GM18502 (cell line): ENCODE measurements around the gene PPP2R2D.

Experiments
- ATAC-seq: cut with Tn5 transposase; IDR thresholded peaks from one replicate; pipeline ENCODE4 v1.9.1; 2021; ENCODE audit warnings: mild to moderate bottlenecking; ENCODE audit not compliant: unreplicated experiment, poor library complexity

PPP2R2D gene

DNA sequence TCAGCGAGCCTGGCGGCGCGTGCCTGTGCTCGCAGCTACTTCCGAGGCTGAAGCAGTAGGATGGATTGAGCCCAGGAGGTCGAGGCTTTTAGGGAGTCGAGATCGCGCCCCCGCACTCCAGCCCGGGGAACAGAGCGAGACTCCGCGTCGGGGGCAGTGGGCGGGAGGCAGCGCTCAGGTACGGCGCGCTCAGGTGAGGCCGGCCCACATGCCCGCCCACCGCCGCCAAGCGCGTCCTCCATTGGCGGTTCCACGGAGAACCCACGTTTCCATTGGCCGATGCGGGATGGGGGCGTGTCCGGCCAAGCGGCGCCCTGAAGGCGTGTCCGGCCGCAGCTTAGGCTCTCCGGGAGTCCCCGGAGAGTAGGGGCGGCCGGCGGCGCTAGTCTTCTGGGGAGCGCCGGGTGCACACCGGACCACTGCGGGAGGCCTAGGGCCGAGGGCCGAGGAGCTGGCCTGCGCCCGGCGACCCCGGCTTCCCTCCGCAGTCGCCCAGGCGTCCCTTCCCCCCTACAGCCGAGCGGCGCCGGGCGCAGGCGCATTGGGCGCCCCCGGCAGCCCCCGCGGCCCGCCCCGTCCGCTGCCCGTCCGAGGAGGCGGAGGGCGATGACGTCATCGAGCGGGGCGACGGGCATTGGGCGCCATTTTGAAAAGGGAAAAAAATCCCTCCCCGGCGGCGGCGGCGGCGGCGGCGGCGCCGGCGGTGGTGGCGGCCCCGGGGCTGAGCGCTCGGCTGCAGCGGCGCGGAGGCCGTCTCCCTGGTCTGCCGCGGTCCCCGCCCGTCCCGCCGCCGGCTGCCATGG, at the start of gene PPP2R2D:
PPP2R2D (plus strand) TSS at position 659 of the 803 bp plus-strand sequence; CDS start at position 800, 141 bp downstream.
- peak; percentile 89 for ATAC-seq

DNA sequence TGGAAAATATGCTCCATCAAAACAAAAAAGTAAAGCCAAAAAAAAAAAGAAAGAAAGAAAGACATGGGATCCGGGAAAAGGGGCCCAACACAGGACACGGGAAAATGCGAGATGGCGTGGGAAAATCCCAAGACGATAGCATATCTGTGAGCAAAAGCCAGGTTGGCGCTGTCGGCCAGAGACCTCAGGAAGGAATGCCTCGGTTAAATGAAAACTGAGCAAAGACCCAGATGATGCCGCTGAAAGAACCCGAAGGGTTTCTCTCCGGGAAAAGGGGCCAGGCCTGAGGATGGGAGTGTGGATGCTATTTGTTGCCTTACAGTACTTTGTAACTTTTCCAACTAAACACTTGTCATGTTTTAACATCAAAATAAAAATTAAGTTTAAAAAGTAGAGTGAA, 49.5 kb upstream of the PPP2R2D start:
- ATAC-seq, result no peak

DNA sequence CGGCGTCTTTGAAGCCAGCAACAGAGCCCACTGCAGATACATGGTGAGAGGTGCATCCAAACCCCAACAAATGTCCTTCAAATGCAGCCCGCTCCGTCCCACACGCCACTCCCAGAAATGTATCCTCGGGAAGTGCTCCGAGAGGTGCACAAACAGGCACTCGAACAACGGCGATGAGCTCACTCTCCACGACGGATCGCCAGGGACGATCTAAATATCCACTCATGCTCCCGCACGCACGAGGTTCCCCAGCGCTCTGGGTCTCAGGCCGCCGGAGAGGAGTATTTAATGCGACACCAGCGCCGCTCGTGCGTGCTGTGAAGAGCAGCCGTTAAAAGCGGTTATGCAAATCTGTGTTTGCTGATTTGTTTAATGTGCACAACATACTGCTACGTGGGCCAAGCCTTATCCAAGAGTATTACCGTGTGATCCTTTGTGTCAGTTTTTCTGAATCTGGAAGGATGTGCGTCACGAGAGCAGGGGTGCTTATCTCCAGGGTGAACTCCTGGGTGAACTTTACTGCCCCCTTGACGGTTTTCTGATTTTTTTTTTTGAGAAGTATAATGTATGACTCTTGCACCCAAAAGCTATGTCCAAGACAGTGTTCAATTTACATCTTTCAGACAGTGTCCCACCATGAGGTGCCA, 48.5 kb upstream of the PPP2R2D start:
- ATAC-seq, result no peak

DNA sequence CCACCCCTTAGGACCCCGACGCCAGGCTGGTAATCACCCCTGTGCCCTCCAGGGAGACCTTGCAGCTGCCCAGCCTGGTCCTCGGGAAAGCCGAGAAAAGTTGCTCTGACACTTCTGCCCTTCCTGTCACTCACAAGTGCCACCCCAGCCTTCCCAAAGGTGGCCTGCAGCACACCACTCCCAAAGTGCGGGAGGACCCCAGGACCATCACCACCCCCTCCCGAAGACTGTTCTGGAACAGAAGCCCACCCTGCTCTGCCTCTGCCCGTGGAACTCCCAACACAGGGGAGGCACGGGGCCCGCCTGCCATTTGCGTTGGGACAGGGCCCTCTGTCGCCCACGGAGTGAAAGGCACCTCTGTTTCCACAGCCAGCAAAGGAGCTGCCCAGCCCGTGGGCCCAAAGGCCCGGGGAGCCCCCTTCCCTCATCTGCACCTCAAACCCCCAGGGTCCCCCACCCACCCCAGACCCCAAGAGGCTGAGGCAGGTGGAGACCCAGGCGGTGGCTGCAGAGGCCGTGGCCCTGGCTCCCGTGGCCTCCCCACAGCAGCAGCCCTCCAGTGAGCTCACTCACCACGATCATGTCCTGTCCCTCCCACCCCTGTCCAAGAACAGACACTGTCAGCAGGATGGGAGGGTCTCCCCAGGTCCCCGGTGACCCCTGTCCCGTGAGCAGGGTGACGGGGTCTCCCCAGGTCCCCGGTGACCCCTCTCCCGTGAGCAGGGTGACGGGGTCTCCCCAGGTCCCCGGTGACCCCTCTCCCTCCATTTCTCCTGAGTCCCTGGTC, 47.8 kb upstream of the PPP2R2D start:
- ATAC-seq, result no peak

DNA sequence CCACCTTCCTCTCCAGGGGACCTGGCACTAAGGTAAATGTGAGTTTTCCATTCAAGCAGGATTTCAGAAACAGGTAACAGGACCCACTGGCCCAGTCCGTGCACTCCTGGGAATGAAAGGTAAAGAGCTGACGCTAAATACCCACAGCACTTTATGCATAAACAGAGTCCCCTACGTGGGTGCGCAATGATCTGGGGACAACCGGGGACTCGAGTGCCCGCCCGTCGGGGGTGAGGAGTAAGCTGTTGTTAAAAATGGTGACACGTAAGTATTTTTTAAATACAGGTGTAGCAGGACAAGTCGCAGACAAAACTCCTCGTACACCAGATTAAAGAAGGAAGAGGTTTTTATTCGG, 47.2 kb upstream of the PPP2R2D start:
- no peak for ATAC-seq

DNA sequence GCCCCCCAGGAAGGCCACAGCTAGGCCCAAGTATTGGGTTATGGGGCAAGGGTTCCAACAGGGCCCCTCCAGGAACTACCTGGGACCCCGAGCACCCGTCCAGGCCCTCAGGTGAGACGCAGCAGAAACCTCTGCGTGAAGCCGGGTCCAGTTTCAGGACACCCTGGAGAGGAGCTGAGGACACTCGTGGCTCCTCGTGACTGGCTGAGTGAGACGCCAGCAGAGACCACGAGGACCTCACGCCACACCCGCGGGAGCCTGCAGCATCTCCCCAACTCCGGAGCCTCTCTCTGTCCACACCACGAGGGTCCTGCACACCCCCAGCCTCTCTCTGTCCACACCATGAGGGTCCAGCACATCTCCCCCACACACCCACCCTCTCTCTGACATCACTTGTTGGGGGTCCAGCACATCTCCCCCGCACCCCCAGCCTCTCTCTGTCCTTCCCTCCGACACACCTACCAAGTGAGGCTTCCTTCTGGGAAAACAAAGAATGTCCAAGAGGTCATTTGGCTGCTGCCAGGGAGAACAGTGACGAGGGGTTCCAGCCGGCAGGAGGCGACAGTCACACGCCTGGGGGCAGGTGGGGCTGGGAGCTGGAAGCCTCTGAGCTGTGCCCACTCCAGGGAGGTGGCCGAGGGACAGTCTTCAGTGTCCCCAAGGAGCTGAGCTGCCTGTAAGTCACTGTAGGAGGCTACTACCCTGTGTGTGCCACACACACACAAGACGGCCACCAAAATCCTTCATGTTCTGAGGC, 46.1 kb upstream of the PPP2R2D start:
- no peak for ATAC-seq

DNA sequence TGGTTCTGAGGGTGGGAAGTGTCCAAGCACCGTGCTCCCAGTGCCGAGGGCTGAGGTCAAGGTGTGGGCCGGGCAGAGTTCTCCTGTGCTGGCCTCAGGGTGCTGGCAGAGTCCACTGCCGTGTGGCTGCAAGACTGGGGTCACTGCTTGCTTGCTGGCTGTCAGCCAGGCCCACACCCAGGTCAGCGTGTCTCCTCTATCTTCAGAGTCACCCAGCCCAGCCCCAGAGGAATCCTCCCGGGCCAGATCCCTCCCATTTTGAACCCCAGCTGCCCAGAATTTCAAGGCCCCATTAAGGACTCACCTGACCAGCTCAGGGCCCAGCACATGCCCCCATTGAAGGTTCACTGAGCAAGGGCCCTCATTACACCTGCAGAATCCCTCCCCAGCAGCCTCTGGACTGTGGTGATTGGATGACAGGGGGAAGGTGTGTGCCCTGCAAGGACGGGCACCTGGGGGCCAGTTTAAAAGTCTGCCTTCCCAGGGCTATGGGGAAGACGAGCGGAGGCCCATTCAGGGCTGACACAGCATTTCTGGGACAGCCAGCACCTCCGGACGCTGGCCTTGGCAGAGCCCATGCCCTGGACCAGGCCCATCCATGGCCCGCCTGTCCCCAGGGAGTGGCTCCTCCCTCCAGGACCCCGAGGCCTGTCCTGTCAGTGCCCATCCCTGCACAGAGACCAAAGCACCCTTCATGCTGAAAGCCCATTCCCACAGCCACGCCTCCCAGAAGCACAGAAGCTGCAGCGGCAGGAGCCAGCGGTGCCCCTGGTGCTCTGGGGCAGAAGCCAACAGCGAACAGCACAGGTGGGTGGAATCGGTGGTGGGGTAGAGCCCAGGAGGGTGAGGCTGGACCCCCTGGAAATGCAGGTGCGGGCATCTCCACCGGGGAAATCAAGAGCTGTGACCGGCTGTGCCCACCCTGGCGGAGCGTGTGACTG, 45.1 kb upstream of the PPP2R2D start:
- ATAC-seq, result no peak

DNA sequence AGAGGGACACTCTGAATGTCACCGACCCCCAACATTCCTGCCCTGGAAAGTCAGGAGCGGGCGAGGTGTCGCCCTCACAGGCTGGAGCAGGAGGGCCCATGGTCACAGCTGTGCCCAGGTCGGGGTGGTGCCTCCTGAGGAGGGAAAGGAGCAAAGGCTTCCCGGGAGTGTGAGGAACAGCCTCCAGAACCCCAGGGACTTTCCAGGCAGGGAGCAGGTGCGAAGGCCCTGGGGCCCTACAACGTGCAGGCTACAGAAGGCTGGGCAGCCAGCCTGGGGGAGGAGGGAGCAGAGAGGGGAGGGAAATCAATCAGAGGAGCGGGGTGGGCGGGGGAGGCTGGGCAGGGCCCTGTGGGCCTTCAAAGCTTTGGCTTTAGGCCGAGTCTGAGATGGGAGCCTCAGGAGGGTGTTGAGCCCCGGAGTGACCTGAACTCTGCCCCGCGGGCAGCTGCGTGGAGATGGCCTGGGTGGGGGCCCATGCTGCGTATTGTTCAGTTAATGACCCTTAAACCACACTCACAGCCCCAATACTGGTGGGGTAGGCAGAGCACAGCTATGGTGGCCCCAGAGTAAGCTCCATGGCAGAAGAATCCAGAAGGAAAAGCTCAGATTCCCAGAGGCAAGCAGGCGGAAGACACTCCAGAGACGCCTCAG, 44.2 kb upstream of the PPP2R2D start:
- ATAC-seq, result no peak

DNA sequence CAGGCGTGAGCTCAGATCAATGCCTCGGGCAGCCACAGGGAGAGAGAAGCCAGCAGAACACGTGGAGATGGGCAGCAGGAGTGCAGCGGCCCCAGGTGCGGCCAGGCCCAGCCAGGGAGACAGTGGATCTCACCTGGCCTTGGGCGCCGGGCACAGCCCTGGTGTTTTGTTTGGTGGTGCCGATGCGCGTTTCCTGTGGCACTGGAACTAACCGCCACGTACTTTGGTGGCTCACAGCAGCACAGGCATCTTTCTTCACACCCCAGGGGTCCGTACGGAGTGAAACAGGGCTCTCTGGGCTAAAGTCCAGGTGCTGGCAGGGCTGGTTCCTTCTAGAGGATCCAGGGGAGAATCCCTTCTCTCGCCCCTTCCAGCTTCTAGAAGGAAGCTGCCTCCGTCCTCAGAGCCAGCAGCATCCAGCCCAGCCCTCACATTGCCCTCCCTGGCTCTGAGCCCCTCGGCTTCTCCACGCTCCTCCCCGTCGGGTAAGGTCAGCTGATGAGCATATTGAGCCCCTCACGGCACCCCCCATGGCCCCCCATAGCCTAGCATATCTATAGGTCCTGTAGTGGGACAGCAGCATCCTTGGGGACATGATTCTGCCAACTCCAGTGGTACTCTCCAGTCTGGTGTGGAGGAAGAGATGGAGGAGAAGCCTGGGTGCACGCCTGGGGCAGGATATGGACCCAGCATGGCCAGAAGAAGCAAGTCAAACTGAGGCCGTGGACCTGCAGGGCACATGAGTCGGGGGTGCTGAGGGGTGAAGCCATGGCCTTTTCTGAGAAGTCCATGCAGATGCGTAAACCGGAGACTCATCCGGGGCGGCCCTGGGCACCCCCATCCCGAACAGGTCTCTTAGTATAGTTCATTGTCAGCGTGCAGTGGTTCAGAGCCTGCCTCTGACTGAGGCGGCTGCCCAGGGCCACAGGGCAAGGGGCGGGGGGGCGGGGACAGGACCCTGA, 43.4 kb upstream of the PPP2R2D start:
- no peak for ATAC-seq

DNA sequence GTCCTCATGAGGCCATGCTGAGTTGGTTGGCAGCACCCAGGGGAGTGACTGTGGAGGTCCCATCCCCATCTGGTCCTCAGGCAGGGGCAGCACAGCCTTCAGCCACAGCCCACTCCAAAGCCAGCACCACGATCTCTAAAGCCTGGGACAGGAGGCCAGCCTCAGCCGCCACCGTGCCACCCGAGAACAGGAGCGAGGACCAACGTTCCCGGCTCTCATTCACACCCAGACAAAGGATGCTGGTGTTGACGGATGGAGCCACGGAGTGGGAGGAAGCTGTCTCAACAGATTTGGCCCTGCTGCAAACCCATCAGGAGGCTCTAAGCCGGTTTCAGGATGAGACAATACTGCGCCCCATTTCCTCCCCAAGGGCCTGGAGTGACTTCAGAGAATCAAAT, 42.7 kb upstream of the PPP2R2D start:
- ATAC-seq, result no peak

DNA sequence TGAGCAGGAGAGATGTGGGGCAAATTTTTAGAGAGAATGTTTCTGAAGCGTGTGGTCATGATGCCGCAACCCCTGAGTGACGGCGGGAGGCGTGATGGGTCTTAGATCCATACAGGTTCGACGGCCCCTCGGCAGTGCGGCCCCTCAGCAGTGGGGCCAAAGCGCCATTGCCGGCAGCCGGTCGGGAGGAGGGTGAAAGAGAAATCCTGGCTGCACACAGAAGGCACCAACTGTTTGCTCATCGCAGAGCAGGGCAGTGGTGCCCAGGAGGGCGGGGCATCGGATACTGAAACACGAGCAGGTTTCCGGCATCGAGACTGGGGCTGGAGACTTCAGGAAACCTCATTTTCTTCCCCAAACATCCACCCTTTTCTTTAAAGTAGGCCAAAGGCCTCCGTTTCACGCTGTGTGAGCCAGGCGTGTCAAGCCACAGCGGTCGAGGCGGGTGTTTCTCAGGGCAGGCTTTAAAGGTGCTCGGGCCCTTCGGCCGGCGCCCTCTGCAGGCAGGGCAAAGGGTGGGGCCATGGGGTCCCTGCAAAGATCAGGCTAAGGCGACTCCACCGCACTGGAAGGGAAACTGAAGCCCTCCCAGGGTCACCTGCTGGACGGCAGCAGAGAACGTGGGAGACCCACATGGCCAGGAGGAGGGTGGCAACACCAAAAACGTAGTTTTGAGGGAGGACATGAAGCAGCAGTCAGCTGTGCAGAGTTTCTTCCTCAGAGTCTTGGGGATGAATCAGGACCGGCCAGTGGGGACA, 42.0 kb upstream of the PPP2R2D start:
- no peak for ATAC-seq

DNA sequence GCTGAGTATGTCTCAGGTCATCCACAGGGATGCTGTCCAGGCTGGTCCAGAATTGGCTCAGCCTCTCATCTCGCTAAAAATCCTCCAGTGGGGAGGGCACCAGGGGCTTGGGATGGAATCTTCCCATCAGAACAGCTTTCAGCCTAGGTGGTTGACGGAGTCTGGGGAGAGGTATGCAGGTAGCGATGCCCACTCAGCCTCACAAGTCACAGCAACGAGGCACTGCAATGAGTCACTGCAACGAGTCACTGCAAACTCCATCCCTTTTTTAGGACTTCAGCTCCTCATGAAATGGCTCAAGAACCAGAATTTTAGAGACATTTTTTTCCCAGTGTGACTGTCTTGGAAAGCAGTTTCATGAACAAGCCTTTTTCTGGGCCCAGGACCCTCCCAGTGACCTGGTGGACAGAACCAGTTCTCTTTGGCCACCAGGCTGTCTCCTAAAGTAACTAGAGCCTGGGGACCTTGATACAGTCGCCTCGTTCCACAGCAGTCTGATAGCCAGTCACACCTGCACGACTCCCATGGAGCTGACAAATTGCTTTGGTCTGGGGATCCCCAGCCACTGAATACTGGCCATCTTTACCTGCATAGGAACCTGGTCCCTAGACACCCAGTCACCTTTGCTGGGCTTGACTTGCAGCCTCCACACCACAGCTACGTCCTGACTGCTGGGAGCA, 41.3 kb upstream of the PPP2R2D start:
- ATAC-seq, result no peak

DNA sequence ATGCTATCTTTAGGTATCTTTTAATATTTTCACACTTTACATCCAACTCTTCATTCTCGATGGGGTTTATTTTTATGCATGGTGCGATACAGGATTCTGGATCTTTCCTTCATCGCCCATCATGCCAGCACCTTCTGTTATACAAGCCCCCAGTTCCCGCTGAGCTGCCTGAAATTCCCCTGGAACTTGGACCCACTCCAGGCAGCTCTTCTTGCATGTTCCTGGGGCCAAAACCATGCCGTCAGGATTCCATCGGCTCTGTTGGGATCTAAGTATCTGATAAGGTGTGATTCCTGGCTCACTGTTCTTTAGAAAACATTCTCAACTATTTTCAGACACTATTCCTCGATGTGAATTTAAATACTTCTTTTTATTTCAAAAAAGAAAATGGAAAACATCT, 40.5 kb upstream of the PPP2R2D start:
- no peak for ATAC-seq

DNA sequence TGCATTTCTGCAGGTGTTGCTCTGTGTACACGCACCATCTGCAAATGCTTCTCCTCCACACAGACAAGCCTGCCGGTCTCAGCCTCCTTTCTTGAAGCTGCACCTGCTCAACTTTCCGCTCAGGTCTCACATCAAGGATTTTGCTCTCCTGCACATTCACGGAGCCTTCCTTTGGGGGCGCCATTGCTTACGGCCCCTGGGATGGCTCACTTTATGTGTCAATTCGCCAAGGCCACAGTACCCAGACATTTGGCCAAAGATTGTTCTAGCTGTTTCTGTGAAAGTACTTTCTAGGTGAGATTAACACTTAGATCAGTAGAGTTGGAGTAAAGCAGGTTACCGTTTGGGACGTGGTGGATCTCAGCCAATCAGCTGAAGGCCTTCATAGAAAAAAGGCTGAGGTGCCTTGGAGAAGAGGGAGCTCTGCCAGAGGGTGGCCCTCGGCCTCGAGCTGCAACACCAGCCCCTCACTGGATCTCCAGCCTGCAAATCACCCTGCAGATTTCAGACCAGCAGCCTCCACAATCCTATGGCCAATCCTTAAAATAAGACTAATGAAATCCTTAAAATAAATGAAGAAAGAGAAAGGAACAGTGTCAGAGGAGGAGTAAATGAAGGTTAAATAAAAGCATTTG, 39.9 kb upstream of the PPP2R2D start:
- no peak for ATAC-seq

DNA sequence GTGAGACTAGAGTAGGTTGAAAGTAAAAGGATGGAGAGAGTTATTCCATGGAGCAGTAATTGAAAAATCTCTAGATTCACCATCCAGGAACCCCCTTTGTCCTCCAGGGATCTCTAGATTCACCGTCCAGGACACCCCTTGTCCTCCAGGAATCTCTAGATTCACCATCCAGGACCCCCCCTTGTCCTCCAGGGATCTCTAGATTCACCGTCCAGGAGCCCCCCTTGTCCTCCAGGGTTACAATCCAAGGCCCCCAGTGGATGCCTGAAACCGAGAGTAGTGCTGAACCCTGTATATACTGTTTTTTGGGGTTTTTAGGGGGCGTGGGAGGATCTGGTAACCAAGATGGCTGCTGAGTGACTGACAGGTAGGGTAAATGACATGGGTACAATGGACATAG, 38.3 kb upstream of the PPP2R2D start:
- no peak for ATAC-seq

DNA sequence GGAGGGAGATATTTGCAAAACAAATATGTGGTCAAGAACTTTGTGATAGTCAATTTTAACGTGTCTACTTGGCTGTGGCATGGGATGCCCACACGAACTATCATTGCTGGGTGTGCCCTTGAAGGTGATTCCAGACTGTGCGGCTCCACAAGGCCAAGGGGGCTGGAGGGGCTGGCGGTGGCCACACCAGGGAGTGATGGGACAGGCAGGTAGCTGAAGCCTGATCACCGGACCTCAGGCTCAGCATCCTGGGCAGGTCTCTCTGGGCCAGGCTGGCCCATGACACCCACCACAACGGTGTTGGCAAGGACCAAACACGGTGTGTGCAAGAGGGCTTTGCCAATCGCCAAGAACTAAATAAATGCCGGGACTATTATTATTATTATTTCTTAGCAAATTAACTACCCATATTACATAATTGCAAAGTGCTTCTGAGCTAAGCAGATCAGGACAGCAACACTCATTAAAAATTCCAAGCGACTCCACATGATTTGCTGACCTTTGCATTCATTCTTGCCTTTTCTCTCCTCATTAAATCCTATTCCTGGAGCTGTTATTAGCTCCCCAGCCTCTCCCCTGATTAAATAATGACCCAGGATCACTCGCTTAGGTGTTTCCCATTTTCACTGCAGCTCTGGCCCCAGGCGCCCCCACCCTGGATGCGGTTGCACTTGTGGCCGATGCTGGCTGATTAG, 35.4 kb upstream of the PPP2R2D start:
- no peak for ATAC-seq
